ENCODE data around the gene AGBL3. TPM values are rescaled to one million over a fixed set of nuclear protein-coding genes. Genes with fewer than 3 reads are reported as not detected.
A peak's percentile ranks its signal among the peaks of the same experiment; 100 is the strongest.

Gene AGBL3
- total RNA-seq, 4 donors from 2014 or later = 0.66 to 3.3 (median 1.7) TPM

- 63% methylated on average over 3 of the region's 3 CpGs for WGBS
- intact Hi-C loops (cut with DNase I) = no loop called here
- DNase-seq (ENCODE audit: extremely low spot score) = no peak
- peaks cover 12 to 85% (median 42%) of the 10 kb centered on the region in 4 donors for H3K36me3 ChIP-seq
- H3K4me1 ChIP-seq = peaks cover 19 to 70% (median 59%) of the 10 kb centered on the region in 4 donors
- no peak overlapping the region for H3K4me3 ChIP-seq
- H3K9me3 ChIP-seq = no peaks in the 10 kb centered on the region
- peak overlapping the region; percentile 60 to 89 (median 84) for H3K27ac ChIP-seq (replicated peaks in 1 of 4)
- TF ChIP-seq POLR2AphosphoS5 (IDR thresholded peaks at IDR 0.05) = peak; percentile 45 to 65
- no peak for TF ChIP-seq EP300 (IDR thresholded peaks at IDR 0.05)
- TF ChIP-seq POLR2A (IDR thresholded peaks at IDR 0.05; ENCODE audit: low read depth) = no peak
- TF ChIP-seq CTCF (IDR thresholded peaks at IDR 0.05) = no peak
- no peaks in the 10 kb centered on the region for H3K27me3 ChIP-seq
Observed at GRCh38 chr7:134941185-134941900, 45.0 kb upstream of the AGBL3 start.

GRCh38 chr7:134941952-134942351 lies 44.4 kb upstream of the AGBL3 start:
- intact Hi-C loops (cut with DNase I) = no loop called here
- WGBS = 96% methylated on average over 5 of the region's 5 CpGs
- H3K4me3 ChIP-seq = no peak overlapping the region
- H3K27me3 ChIP-seq = no peaks in the 10 kb centered on the region
- DNase-seq (ENCODE audit: extremely low spot score) = no peak
- peaks cover 18 to 86% (median 48%) of the 10 kb centered on the region in 4 donors for H3K36me3 ChIP-seq
- TF ChIP-seq EP300 (IDR thresholded peaks at IDR 0.05) (no peak), POLR2AphosphoS5 (IDR thresholded peaks at IDR 0.05) (no peak)
- peak overlapping the region; percentile 60 to 89 (median 84) for H3K27ac ChIP-seq (replicated peaks in 1 of 4)
- H3K4me1 ChIP-seq = peaks cover 15 to 64% (median 55%) of the 10 kb centered on the region in 4 donors
- H3K9me3 ChIP-seq = no peaks in the 10 kb centered on the region

- H3K4me3 ChIP-seq = no peak overlapping the region
- H3K27ac ChIP-seq (replicated peaks in 1 of 4) = peak overlapping the region; percentile 60 to 89 (median 84)
- peaks cover 22 to 86% (median 53%) of the 10 kb centered on the region in 4 donors for H3K36me3 ChIP-seq
- intact Hi-C loops (cut with DNase I) = no loop called here
- 67% methylated on average over 9 of the region's 9 CpGs for WGBS
- TF ChIP-seq CTCF (IDR thresholded peaks at IDR 0.05) = no peak
- no peak for TF ChIP-seq EP300 (IDR thresholded peaks at IDR 0.05)
- no peak for TF ChIP-seq POLR2A (IDR thresholded peaks at IDR 0.05; ENCODE audit: low read depth)
- no peak for TF ChIP-seq POLR2AphosphoS5 (IDR thresholded peaks at IDR 0.05)
- no peaks in the 10 kb centered on the region for H3K9me3 ChIP-seq
- H3K27me3 ChIP-seq = no peaks in the 10 kb centered on the region
- peaks cover 15 to 63% (median 56%) of the 10 kb centered on the region in 4 donors for H3K4me1 ChIP-seq
- no peak for DNase-seq (ENCODE audit: extremely low spot score)
Observed at GRCh38 chr7:134942690-134943466, 43.4 kb upstream of the AGBL3 start.

DNA sequence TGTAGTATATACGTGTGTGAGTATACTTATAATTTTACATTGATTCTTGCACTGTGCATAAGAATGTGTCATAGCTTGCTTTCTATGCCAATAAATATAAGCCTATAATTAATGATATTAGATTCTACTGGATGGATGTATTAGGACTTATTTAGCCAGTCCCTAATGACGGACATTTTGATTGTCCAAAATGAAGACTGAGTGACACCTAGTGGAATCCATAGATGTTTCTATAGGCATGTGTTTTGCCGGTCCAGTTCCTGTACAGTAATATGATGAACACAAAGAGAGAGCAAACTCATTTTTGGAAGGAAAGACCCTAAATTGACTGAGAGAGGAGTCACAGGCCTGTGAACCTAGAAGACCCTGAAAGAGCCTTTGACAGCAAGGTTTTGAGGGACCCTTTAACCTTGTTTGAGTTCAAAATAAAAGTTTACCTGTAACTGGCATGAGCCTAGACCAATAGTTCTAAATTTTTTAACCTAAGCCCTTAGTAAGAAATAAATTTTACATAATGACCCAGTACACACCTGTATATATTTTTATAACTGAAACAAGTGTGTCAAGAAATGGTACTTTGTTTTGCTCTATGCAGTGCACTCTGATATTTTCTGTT lies 42.4 kb upstream of the AGBL3 start:
- no peak for TF ChIP-seq POLR2A (IDR thresholded peaks at IDR 0.05; ENCODE audit: low read depth)
- TF ChIP-seq CTCF (IDR thresholded peaks at IDR 0.05) = peak in 2 of 3 experiments; percentile 11 to 19
- no peaks in the 10 kb centered on the region for H3K9me3 ChIP-seq
- H3K27me3 ChIP-seq = no peaks in the 10 kb centered on the region
- peak overlapping the region; percentile 9 to 89 (median 44) for H3K27ac ChIP-seq (replicated peaks in 1 of 4)
- DNase-seq (ENCODE audit: extremely low spot score) = no peak
- no peak overlapping the region for H3K4me3 ChIP-seq
- peaks cover 15 to 65% (median 56%) of the 10 kb centered on the region in 4 donors for H3K4me1 ChIP-seq
- 49% methylated on average over 3 of the region's 3 CpGs for WGBS
- intact Hi-C loops (cut with DNase I) = no loop called here
- peaks cover 31 to 90% (median 59%) of the 10 kb centered on the region in 4 donors for H3K36me3 ChIP-seq

GRCh38 chr7:134945691-134946090 lies 40.6 kb upstream of the AGBL3 start:
- H3K4me1 ChIP-seq = peaks cover 13 to 63% (median 53%) of the 10 kb centered on the region in 4 donors
- peak overlapping the region; percentile 26 to 89 (median 66) for H3K27ac ChIP-seq (replicated peaks in 1 of 4)
- no peaks in the 10 kb centered on the region for H3K27me3 ChIP-seq
- peaks cover 48 to 92% (median 77%) of the 10 kb centered on the region in 4 donors for H3K36me3 ChIP-seq
- 83% methylated on average over 3 of the region's 3 CpGs for WGBS
- TF ChIP-seq CTCF (IDR thresholded peaks at IDR 0.05) = no peak
- TF ChIP-seq EP300 (IDR thresholded peaks at IDR 0.05) = no peak
- no peak for TF ChIP-seq POLR2A (IDR thresholded peaks at IDR 0.05; ENCODE audit: low read depth)
- no peak for TF ChIP-seq POLR2AphosphoS5 (IDR thresholded peaks at IDR 0.05)
- intact Hi-C loops (cut with DNase I) = no loop called here
- DNase-seq (ENCODE audit: extremely low spot score) = no peak
- H3K9me3 ChIP-seq = no peaks in the 10 kb centered on the region
- no peak overlapping the region for H3K4me3 ChIP-seq

Data from esophagus muscularis mucosa (tissue), 4 donors.